GM18519 (cell line): Measurements from ENCODE around the gene PRL.

Experiments used
- ATAC-seq: cut with Tn5 transposase; IDR thresholded peaks from one replicate; pipeline ENCODE4 v1.9.1; 2021; ENCODE audit warnings: mild to moderate bottlenecking, moderate library complexity; ENCODE audit not compliant: unreplicated experiment, low FRiP score

The PRL gene

DNA sequence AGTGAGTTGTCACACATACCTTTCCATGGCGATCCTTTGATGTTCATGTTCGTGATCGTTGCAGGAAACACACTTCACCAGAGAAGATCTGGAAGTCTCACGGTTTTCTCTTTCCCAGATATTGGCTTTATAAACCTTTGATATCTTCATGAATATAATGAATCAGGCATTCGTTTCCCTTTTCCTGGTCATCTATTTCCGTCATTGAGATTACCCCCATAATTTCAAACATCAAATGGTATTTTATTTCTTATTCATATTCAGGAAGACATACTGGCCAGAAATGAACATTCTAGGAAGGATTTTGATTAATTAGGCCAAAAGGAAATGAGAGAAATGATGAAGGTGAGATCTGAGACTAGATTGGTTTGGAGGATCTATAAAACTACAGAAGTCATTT, at the start of gene PRL:
Gene PRL (minus strand): TSS at position 101 of the 400 bp plus-strand sequence. CDS start 54 bp downstream, at position 47.
- ATAC-seq = no peak

DNA sequence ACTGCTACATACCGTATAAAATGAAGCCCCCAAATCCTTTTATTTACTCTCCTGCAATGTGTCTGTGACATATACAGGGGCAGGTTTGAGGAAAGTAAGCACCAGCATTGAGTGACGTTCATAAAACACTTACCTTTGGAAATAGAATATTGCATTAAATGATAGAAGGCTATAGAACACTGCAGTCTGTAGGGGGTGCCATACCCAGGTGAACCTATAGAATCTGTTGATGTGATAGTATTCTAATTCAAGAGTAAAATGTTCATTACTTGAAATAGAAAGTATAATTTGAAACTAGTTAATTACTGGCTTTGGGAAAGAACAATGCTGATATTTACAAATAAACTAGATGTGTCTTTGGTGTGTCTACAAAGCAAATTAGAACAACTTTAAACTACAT, 47.0 kb upstream of the PRL start:
- no peak for ATAC-seq

DNA sequence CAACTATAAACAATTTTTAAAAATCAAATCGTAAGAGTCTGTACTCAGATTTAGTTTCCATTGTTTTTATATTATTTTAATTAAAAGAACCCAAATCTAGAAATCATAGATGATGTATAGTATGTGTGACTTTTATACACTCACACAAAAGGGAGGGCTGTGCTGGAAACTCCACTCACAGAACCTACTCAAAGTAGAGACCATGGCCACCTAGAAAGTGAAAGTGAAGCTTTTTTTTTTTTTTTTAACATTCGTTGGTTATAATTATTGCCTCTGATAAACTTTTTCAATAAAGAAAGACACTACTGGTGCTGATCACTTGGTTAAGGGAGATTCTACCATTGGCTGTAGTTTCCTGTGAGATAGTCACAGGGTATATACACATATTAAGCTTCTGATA, 37.9 kb upstream of the PRL start:
- ATAC-seq = no peak

GRCh38 chr6:22333802-22334201, 37.0 kb upstream of the PRL start:
- ATAC-seq = no peak

- ATAC-seq = no peak
These were observed 35.9 kb upstream of the PRL start for GRCh38 chr6:22332711-22333110.

- no peak for ATAC-seq
These were observed 35.4 kb upstream of the PRL start for GRCh38 chr6:22332216-22332615.

- no peak for ATAC-seq
These were observed 34.1 kb upstream of the PRL start for GRCh38 chr6:22330941-22331340.

GRCh38 chr6:22328474-22328873, 31.6 kb upstream of the PRL start:
- ATAC-seq = no peak

DNA sequence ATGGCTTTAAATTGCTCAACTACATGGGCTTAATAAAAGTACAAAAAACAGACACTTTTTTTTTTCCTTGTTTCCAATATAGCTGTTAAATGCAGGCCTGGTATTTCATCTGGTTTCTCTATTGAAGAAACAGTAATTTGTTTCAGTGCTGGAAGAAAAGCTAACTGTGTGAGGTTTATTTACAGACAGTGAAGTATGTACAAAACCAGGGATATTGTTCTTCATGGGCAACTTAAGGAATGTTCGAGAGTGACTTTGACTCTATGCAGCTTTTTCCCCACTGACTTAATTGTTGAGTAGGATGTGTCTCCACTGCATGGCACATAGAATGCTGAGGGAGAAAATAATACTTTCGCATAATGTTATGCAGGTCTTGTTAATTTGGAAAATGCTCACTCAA, 31.0 kb upstream of the PRL start:
- no peak for ATAC-seq

- ATAC-seq = no peak
These were observed 29.7 kb upstream of the PRL start for GRCh38 chr6:22326500-22326899.

DNA sequence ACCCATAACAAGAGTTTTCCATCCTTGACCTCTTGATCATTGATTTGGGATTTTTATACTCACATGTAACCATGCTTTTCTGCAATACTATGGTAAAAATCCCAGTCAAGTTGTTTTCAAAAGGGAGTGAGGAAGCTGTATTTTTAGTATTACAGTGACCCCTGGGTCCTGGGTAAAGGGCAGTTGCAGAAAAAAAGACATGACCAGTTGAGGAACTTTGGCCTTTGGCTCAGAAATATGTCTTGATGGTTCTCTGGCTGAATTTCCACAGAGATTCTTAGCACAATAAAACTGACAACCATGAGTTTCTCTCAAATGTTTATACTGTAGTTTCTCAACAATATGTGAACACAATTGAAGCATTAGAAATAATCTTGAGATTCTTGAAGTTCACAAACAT, 28.6 kb upstream of the PRL start:
- ATAC-seq = no peak

GRCh38 chr6:22323848-22324247, 27.0 kb upstream of the PRL start:
- ATAC-seq = no peak

DNA sequence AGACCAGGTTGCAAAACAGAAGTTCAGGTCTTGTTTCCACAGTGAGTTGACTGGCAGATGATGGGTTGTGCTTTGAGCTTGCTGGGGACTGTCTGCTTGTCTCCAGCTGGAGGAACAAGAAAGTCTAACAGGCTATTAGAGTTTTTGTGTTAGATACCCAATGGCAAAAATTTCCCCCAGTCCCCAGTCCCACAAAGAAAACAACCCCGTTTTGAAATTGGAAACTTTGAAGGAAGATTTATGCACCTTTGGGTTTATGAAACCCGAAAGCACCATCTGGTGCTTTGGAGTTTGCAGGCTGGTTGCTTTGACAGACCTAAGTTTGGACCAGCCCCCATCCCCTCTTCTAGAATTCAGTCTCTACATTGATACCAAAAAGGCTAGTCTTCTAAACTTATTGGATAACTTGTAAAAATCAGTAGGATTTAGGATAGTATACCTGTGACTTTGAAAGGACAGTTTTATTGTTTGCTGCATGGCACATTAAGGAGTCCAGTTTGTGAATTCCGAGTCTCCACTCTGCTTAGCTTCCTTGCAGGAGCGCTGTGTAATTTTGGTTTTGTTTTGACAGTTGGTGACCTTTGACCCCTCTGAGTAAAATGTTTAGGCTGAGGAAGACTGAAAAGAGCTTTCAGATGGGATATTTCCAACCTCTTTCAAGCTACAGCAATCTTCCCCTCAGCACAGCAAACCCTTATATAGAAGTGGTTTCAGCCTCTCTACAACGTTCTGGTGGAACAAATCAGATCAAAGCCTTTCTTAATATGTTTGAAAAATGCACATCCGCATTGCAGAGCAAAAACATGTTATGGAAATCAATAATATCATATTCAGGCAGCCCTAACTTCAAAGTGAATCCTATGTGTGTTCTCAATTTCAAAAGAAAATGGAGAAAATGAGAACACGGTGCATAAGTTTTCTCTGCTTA, 25.5 kb upstream of the PRL start:
- ATAC-seq = no peak

DNA sequence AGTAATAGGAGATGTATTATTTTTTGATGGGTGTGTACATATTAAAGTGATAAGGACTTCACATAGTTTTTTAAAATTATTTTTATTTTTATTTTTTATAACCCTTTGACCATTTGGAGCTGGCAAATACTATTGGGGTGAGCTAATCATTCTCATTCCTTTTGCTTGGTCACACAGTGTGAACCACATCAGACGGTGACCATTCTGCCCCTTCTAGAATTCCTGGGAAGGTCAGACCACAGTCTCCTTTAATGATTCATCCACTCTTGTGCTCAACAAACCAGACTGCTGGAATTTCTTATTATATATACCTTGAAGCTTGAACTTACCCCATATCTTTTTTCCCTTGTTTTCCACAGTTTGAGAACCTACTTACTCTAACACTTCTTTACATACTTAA, 23.9 kb upstream of the PRL start:
- ATAC-seq = no peak

- ATAC-seq = no peak
These were observed 21.6 kb upstream of the PRL start for GRCh38 chr6:22318404-22318803.

DNA sequence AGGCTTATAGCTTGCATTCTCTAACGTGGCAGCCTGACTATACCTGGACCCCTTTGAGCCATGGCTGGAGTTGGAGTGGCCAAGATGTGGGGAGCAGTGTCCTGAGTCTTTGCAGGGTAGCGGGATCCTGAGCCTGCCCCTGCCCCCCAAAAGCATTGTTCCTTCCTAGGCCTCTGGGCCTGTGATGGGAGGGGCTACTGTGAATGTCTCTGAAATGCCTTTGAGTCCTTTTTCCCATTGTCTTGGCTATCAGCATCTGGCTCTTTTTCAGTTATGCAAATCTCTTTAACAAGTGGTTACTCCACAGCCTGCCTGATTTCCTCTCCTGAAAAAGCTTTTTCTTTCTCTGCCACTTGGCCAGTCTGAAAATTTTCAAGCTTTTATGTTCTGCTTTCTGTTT, 17.0 kb upstream of the PRL start:
- ATAC-seq = no peak

DNA sequence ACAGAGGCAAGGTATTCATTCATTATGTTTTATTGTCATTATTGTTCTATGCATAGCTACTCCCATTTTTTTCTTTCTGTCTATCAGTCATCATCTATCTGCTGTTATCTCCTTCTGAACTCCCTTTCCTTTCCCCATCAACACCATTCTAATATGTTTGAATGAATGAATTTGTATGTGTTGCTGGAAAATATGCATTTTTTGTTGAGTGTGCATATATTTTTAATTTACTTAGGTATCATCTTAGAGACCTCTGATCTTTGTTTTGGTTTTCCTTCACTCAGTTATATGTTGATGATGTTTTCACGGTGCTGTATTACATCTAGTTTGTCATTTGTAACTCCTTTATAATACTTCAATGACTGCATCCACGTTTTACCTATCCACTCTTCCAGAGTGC, 12.1 kb upstream of the PRL start:
- ATAC-seq = no peak

GRCh38 chr6:22306741-22307466, 10.1 kb upstream of the PRL start:
- ATAC-seq = no peak

DNA sequence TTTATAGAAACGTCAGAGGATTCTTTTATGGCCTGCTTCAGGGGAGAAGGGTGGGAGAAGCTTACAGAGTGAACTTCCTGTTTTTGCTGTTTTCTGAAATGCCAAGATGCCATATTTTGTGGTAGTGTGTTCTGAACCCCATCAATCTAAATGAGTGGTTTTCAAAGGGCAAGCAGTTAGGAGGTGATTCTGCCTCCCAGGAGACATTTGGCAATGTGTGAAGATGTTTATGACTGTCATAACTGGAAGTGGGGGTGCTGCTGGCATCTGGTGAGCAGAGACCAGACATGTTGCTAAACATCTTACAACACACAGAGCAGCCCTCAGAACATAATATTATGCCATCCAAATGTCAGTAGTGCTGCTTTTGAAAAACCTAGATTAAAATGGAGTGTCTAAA, 6.0 kb upstream of the PRL start:
- ATAC-seq = no peak

DNA sequence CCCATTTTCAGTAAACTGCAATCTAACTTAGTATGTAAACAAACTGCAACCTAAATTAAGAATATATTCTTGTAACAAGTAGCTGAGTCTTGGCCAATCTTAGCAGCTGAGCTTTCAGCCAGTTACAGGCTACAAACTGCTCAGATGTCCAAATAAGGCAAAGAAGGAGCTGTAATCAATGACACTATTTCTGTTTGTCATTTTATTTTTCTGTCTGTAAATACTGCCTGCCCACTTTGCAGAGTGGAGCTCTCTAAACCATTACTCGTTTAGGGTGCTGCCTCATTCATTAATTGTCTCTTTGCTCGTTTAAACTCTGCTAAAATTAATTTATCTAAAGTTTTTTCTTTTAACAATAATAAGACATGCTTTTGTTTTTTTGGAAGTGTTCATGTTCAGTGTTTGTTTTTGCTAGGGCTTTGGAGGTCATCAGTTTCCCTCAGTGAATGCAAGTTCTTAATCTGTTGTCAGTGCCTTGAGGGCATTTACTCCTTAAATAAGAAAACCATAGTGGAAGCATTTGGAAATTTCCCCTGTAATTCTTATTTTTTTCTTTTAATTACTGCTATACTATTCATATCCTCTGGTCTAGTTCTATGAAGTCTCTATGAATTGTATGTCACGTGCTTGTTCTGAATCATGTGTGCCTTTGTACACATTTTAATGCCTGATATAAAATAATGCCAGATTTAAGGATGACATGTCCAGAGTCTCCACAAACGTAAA, 3.6 kb upstream of the PRL start:
- no peak for ATAC-seq

DNA sequence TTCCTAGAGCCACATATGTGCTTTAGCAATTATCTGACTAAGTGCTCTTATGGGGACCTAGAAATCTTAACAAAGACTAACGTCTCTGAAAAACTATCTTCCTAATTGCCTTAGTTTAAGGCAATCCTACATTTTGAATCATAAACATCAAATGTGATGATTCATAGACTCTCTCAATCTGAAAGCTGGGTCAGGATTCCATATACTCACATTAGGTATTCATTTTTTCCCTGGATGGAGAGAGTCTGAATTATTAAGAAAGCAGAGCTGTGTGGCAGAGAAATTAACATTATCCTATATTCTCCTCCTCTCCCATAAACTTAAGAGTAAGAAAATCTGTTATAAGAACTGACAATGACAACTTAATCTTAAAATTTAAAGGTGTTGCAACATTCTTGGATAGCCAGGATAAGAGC, 1.6 kb upstream of the PRL start:
- no peak for ATAC-seq
